GM18498 (cell line): ENCODE measurements around the gene IFNL3.
"Not testable (repeated sequence)": the region's sequence is repeated elsewhere in the genome, so short reads cannot be mapped to it uniquely, and the experiment has no call there.

Experiments used
- ATAC-seq: cut with Tn5 transposase; IDR thresholded peaks from one replicate; pipeline ENCODE4 v1.9.1; 2021; ENCODE audit warnings: mild to moderate bottlenecking, moderate library complexity; ENCODE audit not compliant: unreplicated experiment

Gene IFNL3

GRCh38 chr19:39253374-39254149, 8.8 kb upstream of the IFNL3 start:
- no peak for ATAC-seq

- ATAC-seq, result no peak
Measured at GRCh38 chr19:39252458-39252857, 7.7 kb upstream of the IFNL3 start.

- no peak for ATAC-seq
Measured at GRCh38 chr19:39251846-39252245, 7.0 kb upstream of the IFNL3 start.

- ATAC-seq, result no peak
Measured at GRCh38 chr19:39251081-39251480, 6.3 kb upstream of the IFNL3 start.

- ATAC-seq, result no peak
Measured at GRCh38 chr19:39248806-39249205, 4.0 kb upstream of the IFNL3 start, which contains the start of gene IFNL4. IFNL4 (minus strand) TSS chr19:39248856.

- ATAC-seq, result no peak
Measured at GRCh38 chr19:39247701-39248664, 3.2 kb upstream of the IFNL3 start.

- no peak for ATAC-seq
Measured at GRCh38 chr19:39246951-39247669, 2.3 kb upstream of the IFNL3 start.

- ATAC-seq, result not testable (repeated sequence)
Measured at GRCh38 chr19:39245166-39245565, 360 bp upstream of the IFNL3 start.

GRCh38 chr19:39243741-39244140, 1.1 kb downstream of the IFNL3 start:
- ATAC-seq, result not testable (repeated sequence)

GRCh38 chr19:39240421-39240820, 4.4 kb downstream of the IFNL3 start:
- no peak for ATAC-seq

GRCh38 chr19:39238944-39239343, 5.9 kb downstream of the IFNL3 start:
- ATAC-seq, result no peak

GRCh38 chr19:39238209-39238608, 6.6 kb downstream of the IFNL3 start:
- ATAC-seq, result no peak

- ATAC-seq, result peak; percentile 63
Measured at GRCh38 chr19:39237200-39238184, 7.3 kb downstream of the IFNL3 start.

- ATAC-seq, result no peak
Measured at GRCh38 chr19:39236527-39236926, 8.3 kb downstream of the IFNL3 start.

- no peak for ATAC-seq
Measured at GRCh38 chr19:39232708-39233107, 12.1 kb downstream of the IFNL3 start.

- ATAC-seq, result no peak
Measured at GRCh38 chr19:39230096-39230764, 14.6 kb downstream of the IFNL3 start.

GRCh38 chr19:39224910-39225309, 19.9 kb downstream of the IFNL3 start:
- no peak for ATAC-seq

- no peak for ATAC-seq
Measured at GRCh38 chr19:39223703-39224279, 21.0 kb downstream of the IFNL3 start.

- ATAC-seq, result not testable (repeated sequence)
Measured at GRCh38 chr19:39219108-39219507, 25.7 kb downstream of the IFNL3 start.
